Brain microvascular endothelial cell (primary cell): ENCODE results near the gene BAIAP2L1.

Source experiments
- DNase-seq: peaks from one replicate; pipeline ENCODE4 v3.0.0-alpha.2; 2020
- H3K27ac ChIP-seq: fragments of 250-450 bp; sonication (Bioruptor Pico); 2 replicates; pipeline ENCODE4 v1.5.1; 2020; ENCODE audit warnings: mild to moderate bottlenecking, moderate library complexity
- H3K27me3 ChIP-seq: fragments of 250-450 bp; sonication (Bioruptor Pico); replicated peaks from 2 replicates; pipeline ENCODE4 v1.5.1; 2020; ENCODE audit warnings: mild to moderate bottlenecking
- H3K36me3 ChIP-seq: fragments of 250-450 bp; sonication (Bioruptor Pico); replicated peaks from 2 replicates; pipeline ENCODE4 v1.5.1; 2020; ENCODE audit warnings: mild to moderate bottlenecking
- H3K4me3 ChIP-seq: 2 replicates; pipeline ENCODE4 v1.5.1; 2011; ENCODE audit warnings: low read depth, mild to moderate bottlenecking, control low read depth, low read length, moderate library complexity
- in situ Hi-C: cut with HindIII; loops from 2 replicates; pipeline ENCODE4 v1.10.0; 2017; ENCODE audit warnings: low sequenced_read_pairs, low pct_ligation_motif_present
- TF ChIP-seq, protein P1 (sequence below): IDR thresholded peaks from 2 replicates; pipeline ENCODE4 v1.5.1; 2011; ENCODE audit warnings: low read depth, mild to moderate bottlenecking, moderate library complexity, low read length, control low read depth, inconsistent platforms; ENCODE audit errors: missing control alignments

The BAIAP2L1 gene

DNA sequence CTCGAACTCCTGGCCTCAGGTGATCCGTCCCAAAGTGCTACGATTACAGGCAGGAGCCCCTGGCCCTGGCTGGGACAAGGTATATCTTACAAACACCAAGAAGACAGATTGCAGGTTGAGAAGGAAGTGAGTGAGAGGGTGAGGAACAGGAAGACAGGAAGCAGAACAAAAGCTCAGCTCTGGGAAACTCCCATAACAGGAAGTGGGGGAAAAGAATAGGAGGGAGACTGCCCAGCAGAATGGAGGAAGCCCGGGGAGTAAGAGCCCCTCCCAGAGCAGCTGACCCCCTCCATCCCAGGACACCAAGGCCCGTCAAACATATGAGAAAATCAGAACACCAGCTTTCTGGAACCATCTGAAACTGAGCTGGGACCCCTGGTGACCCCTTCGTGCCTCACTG, 151.8 kb downstream of the BAIAP2L1 start:
- no peak for DNase-seq
- TF ChIP-seq, protein P1, sequence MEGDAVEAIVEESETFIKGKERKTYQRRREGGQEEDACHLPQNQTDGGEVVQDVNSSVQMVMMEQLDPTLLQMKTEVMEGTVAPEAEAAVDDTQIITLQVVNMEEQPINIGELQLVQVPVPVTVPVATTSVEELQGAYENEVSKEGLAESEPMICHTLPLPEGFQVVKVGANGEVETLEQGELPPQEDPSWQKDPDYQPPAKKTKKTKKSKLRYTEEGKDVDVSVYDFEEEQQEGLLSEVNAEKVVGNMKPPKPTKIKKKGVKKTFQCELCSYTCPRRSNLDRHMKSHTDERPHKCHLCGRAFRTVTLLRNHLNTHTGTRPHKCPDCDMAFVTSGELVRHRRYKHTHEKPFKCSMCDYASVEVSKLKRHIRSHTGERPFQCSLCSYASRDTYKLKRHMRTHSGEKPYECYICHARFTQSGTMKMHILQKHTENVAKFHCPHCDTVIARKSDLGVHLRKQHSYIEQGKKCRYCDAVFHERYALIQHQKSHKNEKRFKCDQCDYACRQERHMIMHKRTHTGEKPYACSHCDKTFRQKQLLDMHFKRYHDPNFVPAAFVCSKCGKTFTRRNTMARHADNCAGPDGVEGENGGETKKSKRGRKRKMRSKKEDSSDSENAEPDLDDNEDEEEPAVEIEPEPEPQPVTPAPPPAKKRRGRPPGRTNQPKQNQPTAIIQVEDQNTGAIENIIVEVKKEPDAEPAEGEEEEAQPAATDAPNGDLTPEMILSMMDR: no peak
- Histone ChIP-seq H3K4me3 (no peak overlapping the region), H3K36me3 (peaks cover 7% of the 10 kb centered on the region), H3K27me3 (no peaks in the 10 kb centered on the region), H3K27ac (no peak overlapping the region)
- in situ Hi-C loops: no loop called here

DNA sequence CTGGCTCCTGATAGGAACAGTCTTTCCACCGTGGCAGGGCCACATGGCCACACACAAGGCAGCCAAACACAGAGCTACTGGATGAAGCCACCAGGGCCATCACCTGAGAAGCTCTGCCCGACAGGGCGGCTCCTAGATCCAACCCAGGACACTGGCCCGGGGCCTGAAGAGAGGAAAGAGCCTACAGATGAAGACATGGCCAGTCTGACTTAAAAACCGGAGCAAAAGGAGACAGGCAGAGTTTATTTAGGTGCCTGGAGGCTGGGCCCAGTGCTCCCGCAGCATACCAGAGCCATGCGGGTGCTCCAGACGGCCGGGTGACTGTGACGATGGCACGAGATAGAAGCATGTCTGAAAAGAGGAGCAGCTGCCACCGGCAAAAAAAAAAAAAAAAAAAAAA, 152.7 kb downstream of the BAIAP2L1 start:
- in situ Hi-C loops: no loop called here
- Histone ChIP-seq H3K36me3 (peaks cover 7% of the 10 kb centered on the region), H3K4me3 (no peak overlapping the region), H3K27ac (no peak overlapping the region), H3K27me3 (no peaks in the 10 kb centered on the region)
- TF ChIP-seq, protein P1: no peak
- DNase-seq: no peak

DNA sequence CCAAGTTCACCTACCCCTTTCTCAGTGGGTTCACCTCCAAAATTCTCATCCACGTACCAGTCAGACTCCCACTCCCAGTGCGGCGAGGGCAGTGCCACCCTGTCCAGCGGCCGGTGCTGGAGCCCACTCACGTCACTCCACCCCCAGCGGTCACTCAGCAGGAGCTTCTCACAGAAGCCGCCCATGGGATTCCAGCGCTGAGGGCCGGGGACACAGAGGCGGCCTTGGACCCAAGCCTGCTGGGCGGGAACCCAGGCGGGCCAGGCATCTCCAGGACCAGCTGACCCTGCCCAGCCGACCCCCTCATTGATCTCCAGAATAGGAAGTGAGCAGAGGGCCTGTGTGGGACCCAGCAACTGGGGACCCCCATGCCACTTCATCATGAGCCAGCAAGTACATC, 156.0 kb downstream of the BAIAP2L1 start:
- in situ Hi-C loops: no loop called here
- no peak overlapping the region for H3K4me3 ChIP-seq
- no peak overlapping the region for H3K27ac ChIP-seq
- TF ChIP-seq, protein P1: no peak
- DNase-seq: no peak
- no peaks in the 10 kb centered on the region for H3K27me3 ChIP-seq
- peaks cover 14% of the 10 kb centered on the region for H3K36me3 ChIP-seq

DNA sequence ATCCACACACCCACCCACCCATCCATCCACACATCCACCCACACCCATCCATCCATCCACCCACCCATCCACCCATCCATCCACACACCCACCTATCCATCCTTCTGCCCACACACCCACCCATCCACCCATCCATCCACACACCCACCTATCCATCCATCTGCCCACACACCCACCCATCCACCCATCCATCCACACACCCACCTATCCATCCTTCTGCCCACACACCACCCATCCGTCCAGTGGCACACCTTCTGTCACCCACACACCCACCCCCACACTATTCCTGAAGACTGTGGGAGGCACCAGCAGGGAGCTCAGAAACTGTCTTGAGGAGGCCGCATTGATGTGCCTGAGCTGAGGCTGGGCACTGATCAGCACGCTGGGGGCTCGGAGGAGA, 158.0 kb downstream of the BAIAP2L1 start:
- Histone ChIP-seq H3K27ac (no peak overlapping the region), H3K27me3 (no peaks in the 10 kb centered on the region), H3K36me3 (peaks cover 22% of the 10 kb centered on the region), H3K4me3 (no peak overlapping the region)
- TF ChIP-seq, protein P1: no peak
- in situ Hi-C loops: no loop called here
- no peak for DNase-seq

DNA sequence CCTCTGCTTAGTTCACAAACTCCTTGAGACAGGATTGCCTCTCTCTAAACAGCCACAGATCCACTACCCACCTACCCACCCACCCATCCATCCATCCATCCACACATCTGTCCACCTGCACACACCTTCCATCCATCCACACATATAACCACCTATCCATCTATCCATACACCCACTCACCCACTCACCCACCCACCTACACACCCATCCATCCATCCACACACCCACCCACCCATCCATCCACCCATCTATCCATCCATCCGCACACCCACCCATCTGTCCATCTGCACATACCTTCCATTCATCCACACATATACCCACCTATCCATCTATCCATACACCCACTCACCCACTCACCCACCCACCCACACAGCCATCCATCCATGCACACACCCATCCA, 158.5 kb downstream of the BAIAP2L1 start:
- in situ Hi-C loops: no loop called here
- no peaks in the 10 kb centered on the region for H3K27me3 ChIP-seq
- no peak overlapping the region for H3K27ac ChIP-seq
- DNase-seq: no peak
- H3K4me3 ChIP-seq: no peak overlapping the region
- TF ChIP-seq, protein P1: no peak
- H3K36me3 ChIP-seq: peaks cover 22% of the 10 kb centered on the region

DNA sequence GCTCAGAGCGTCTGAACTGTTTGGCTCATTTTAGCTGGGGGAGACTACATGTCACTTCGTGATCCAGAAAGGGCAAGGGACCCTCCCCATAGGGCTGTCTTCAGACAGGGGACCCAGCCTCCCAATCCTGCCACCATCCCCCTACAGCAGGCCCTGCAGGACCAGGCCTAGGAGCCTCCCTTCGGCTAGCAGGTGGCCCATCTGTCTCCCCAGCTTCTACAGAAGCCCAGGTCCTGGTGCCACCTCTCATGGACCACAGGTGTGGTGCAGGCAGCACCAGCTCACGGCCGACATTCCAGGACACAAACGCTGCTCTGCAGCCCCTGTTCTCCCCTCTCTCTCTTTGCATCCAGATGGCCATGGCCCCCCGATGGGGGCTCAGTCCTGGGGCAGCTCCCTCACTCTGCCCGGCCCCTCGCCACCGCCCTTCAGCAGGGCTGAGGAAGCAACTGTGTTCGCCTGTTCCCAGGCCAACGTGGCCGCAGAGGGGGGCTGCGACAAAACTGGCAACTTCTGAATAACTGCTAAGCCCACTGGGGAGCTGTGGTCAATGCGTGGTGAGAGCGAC, 159.1 kb downstream of the BAIAP2L1 start:
- DNase-seq: no peak
- H3K36me3 ChIP-seq: peaks cover 22% of the 10 kb centered on the region
- H3K4me3 ChIP-seq: no peak overlapping the region
- TF ChIP-seq, protein P1: no peak
- in situ Hi-C loops: no loop called here
- H3K27me3 ChIP-seq: no peaks in the 10 kb centered on the region
- no peak overlapping the region for H3K27ac ChIP-seq
